ENCODE measurements around the gene EARS2. TPM values are rescaled to one million over a fixed set of nuclear protein-coding genes. Genes with fewer than 3 reads are reported as not detected.
"Not testable (repeated sequence)": the region's sequence is repeated elsewhere in the genome, so short reads cannot be mapped to it uniquely, and the experiment has no call there.

Gene EARS2
- total RNA-seq, 1 donor from 2014 or later, result 8.3 TPM

DNA sequence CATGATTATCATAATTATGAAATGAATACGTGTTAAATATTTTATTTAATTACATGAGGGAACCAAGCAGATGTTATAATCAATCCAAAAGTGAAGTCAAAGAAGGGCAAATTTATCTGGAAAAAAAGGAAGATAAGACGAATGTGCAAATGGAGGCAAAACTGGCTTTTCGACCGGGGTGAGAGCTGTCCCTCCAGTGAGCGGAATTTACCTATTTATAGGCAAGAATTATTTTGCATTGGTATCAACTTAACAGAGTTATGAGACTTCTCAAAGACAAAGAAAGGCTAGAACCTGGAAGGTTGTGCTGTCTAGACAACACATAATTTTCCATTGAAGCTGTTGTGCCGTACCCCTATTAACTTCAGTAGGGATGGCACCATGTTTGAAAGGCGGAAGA is 45.4 kb downstream of the EARS2 start:
- no peak overlapping the region for H3K27ac Mint-ChIP-seq (ENCODE audit: unreplicated experiment)
- TF ChIP-seq, protein P1, sequence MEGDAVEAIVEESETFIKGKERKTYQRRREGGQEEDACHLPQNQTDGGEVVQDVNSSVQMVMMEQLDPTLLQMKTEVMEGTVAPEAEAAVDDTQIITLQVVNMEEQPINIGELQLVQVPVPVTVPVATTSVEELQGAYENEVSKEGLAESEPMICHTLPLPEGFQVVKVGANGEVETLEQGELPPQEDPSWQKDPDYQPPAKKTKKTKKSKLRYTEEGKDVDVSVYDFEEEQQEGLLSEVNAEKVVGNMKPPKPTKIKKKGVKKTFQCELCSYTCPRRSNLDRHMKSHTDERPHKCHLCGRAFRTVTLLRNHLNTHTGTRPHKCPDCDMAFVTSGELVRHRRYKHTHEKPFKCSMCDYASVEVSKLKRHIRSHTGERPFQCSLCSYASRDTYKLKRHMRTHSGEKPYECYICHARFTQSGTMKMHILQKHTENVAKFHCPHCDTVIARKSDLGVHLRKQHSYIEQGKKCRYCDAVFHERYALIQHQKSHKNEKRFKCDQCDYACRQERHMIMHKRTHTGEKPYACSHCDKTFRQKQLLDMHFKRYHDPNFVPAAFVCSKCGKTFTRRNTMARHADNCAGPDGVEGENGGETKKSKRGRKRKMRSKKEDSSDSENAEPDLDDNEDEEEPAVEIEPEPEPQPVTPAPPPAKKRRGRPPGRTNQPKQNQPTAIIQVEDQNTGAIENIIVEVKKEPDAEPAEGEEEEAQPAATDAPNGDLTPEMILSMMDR (IDR thresholded peaks at IDR 0.05; ENCODE audit: partially characterized antibody, unreplicated experiment), result no peak
- peaks cover 13% of the 10 kb centered on the region for H3K9me3 Mint-ChIP-seq (ENCODE audit: unreplicated experiment)
- no peaks in the 10 kb centered on the region for H3K36me3 Mint-ChIP-seq (ENCODE audit: unreplicated experiment)
- no peak for DNase-seq
- no peak overlapping the region for H3K4me3 Mint-ChIP-seq (ENCODE audit: unreplicated experiment)
- peaks cover 12% of the 10 kb centered on the region for H3K4me1 Mint-ChIP-seq (ENCODE audit: low read depth, unreplicated experiment)
- H3K27me3 Mint-ChIP-seq (ENCODE audit: unreplicated experiment), result peaks cover 15% of the 10 kb centered on the region

DNA sequence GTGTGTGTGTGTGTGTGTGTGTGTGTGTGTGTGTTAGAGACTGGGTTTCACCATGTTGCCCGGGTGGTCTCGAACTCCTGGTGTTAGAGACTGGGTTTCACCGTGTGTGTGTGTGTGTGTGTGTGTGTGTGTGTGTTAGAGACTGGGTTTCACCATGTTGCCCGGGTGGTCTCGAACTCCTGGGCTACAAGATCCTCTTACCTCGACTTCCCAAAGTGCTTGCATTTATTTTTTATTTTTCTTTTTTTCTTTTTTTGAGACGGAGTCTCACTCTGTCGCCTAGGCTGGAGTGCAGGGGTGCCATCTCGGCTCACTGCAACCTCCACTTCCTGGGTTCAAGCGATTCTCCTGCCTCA is 46.3 kb downstream of the EARS2 start:
- Mint-ChIP-seq H3K9me3 (ENCODE audit: unreplicated experiment) (peaks cover 13% of the 10 kb centered on the region), H3K4me3 (ENCODE audit: unreplicated experiment) (peak overlapping the region; percentile 86), H3K27ac (ENCODE audit: unreplicated experiment) (peak overlapping the region; percentile 48), H3K4me1 (ENCODE audit: low read depth, unreplicated experiment) (peaks cover 19% of the 10 kb centered on the region), H3K27me3 (ENCODE audit: unreplicated experiment) (peaks cover 15% of the 10 kb centered on the region)
- not testable (repeated sequence) for H3K36me3 Mint-ChIP-seq (ENCODE audit: unreplicated experiment); DNase-seq

DNA sequence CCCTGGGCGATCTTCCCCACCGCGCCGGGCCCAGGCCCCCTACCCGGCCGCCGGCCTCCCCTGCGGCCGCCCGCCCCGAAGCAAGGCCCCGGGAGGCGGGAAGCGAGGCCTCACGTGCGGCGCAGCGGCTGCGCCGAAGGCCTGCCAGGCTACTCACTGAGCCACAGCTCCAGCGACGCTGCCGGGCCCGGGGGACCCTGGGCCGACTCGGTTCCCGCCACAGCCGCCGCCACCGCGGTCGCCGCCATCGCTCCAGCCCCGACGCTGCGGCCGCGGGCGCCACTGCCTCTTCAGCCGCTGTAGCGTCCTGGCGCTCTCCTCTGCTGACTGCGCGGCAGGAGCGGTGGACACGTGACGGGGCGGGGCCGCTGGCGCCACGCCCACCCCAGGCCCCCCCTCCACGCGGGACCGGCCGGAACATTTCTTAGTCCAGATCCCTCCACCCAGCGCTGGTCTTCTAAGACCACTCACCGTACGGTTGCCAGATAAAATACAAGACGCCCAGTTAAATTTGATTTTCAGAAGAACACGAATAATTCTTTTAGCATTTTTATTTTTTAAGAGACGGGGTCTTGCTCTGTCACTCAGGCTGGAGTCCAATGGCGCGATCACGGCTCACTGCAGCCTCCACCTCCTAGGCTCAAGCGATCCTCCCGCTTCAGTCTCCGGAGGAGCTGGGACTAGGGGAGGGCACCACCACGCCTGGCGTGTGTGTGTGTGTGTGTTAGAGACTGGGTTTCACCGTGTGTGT is 46.8 kb downstream of the EARS2 start, which contains the start of gene GGA2:
Gene GGA2, minus strand, starts transcription at position 331 of the 751 bp plus-strand sequence. Its CDS starts 83 bp downstream, at position 248.
- Mint-ChIP-seq H3K4me3 (ENCODE audit: unreplicated experiment) (peak within 1 kb of the TSS; percentile 100), H3K27ac (ENCODE audit: unreplicated experiment) (peak within 1 kb of the TSS; percentile 79), H3K4me1 (ENCODE audit: low read depth, unreplicated experiment) (peaks cover 22% of the 10 kb centered on the region)

DNA sequence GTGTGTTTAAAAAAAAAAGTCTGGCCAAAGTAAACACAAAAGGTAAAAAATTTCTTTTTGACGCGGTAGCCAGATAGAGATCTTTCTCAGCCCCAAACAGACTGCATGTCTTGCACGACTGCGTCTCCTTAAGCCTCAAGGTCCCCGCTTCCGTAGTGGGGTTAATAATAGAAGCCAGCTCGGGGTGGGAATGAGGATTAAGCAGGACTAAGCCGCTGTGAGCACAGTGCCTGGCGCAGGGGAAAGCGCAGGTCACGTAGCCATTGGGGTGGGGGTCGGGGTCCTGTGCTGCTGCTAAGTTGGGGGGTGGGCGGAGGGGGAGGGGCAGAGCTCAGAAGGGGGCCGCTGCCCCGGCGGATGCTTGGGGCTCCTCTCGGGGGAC is 47.4 kb downstream of the EARS2 start:
- TF ChIP-seq, protein P1 (IDR thresholded peaks at IDR 0.05; ENCODE audit: partially characterized antibody, unreplicated experiment), result no peak
- Mint-ChIP-seq H3K4me1 (ENCODE audit: low read depth, unreplicated experiment) (peaks cover 25% of the 10 kb centered on the region), H3K36me3 (ENCODE audit: unreplicated experiment) (no peaks in the 10 kb centered on the region), H3K9me3 (ENCODE audit: unreplicated experiment) (peaks cover 13% of the 10 kb centered on the region), H3K27me3 (ENCODE audit: unreplicated experiment) (peaks cover 17% of the 10 kb centered on the region), H3K4me3 (ENCODE audit: unreplicated experiment) (peak overlapping the region; percentile 100), H3K27ac (ENCODE audit: unreplicated experiment) (peak overlapping the region; percentile 72)
- no peak for DNase-seq

More for the DNA sequence above, 46.8 kb downstream of the EARS2 start, which contains the start of gene GGA2:
- DNase-seq, result peak; percentile 83
- Mint-ChIP-seq H3K9me3 (ENCODE audit: unreplicated experiment) (peaks cover 13% of the 10 kb centered on the region), H3K27me3 (ENCODE audit: unreplicated experiment) (peaks cover 15% of the 10 kb centered on the region), H3K36me3 (ENCODE audit: unreplicated experiment) (no peaks in the 10 kb centered on the region)
- TF ChIP-seq, protein P1 (IDR thresholded peaks at IDR 0.05; ENCODE audit: partially characterized antibody, unreplicated experiment), result no peak

- peaks cover 17% of the 10 kb centered on the region for H3K27me3 Mint-ChIP-seq (ENCODE audit: unreplicated experiment)
- DNase-seq, result no peak
- no peaks in the 10 kb centered on the region for H3K36me3 Mint-ChIP-seq (ENCODE audit: unreplicated experiment)
- peaks cover 28% of the 10 kb centered on the region for H3K4me1 Mint-ChIP-seq (ENCODE audit: low read depth, unreplicated experiment)
- peak overlapping the region; percentile 100 for H3K4me3 Mint-ChIP-seq (ENCODE audit: unreplicated experiment)
- peak overlapping the region; percentile 79 for H3K27ac Mint-ChIP-seq (ENCODE audit: unreplicated experiment)
- H3K9me3 Mint-ChIP-seq (ENCODE audit: unreplicated experiment), result peaks cover 13% of the 10 kb centered on the region
- TF ChIP-seq, protein P1 (IDR thresholded peaks at IDR 0.05; ENCODE audit: partially characterized antibody, unreplicated experiment), result no peak
These were observed 47.8 kb downstream of the EARS2 start for GRCh38 chr16:23509441-23509754.

All from glutamatergic neuron (in vitro differentiated cells).